ENCODE measurements around the gene HOXC10. TPM values are rescaled to one million over a fixed set of nuclear protein-coding genes. Genes with fewer than 3 reads are reported as not detected.

The HOXC10 gene
- total and polyA plus RNA-seq, 9 donors: 0.15 to 15.4 (median 2.0) TPM; not detected in 2

DNA sequence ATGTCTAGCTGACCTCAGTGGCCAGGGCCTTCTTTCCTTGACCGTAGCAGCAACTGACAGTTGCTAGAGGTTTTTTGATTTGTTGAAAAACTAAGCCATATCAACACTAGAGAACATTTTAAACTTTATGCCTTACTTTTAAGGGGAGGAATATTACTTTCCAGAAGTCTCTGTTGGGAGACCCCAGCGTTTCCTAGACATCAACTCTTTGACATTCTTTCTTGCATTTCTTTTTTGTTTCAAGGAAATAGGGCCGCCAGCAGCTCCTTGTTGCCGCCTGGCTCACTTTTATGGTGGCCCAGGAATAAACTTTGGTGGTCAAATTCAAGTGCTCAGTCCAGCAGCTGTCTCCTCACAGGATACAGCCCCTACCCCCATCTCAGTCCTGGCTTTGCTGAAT is 14.5 kb upstream of the HOXC10 start:
- Histone ChIP-seq H3K9me3 (no peaks in the 10 kb centered on the region), H3K27me3 (peaks cover 4% of the 10 kb centered on the region), H3K36me3 (no peaks in the 10 kb centered on the region), H3K4me3 (no peak overlapping the region), H3K27ac (no peak overlapping the region), H3K4me1 (ENCODE audit: insufficient read depth) (peaks cover 2% of the 10 kb centered on the region)
- DNase-seq: no peak
- no peak for TF ChIP-seq CTCF (IDR thresholded peaks at IDR 0.05)
- no peak for TF ChIP-seq EP300 (IDR thresholded peaks at IDR 0.05)
- TF ChIP-seq POLR2A (IDR thresholded peaks at IDR 0.05): no peak
- intact Hi-C loops (cut with DNase I): no loop called here
- 35 to 55% (median 46%) methylated on average over 4 of the region's 4 CpGs for WGBS, 3 donors

- TF ChIP-seq POLR2A (IDR thresholded peaks at IDR 0.05) (no peak), CTCF (IDR thresholded peaks at IDR 0.05) (no peak), EP300 (IDR thresholded peaks at IDR 0.05) (no peak)
- Histone ChIP-seq H3K27ac (no peak overlapping the region), H3K9me3 (no peaks in the 10 kb centered on the region), H3K4me1 (ENCODE audit: insufficient read depth) (peaks cover 2% of the 10 kb centered on the region), H3K4me3 (no peak overlapping the region), H3K27me3 (peaks cover 4% of the 10 kb centered on the region), H3K36me3 (no peaks in the 10 kb centered on the region)
- intact Hi-C loops (cut with DNase I): no loop called here
- WGBS, 3 donors: 67 to 90% (median 71%) methylated on average over 3 of the region's 3 CpGs
- no peak for DNase-seq
Measured at GRCh38 chr12:53971129-53971528, 13.8 kb upstream of the HOXC10 start.

DNA sequence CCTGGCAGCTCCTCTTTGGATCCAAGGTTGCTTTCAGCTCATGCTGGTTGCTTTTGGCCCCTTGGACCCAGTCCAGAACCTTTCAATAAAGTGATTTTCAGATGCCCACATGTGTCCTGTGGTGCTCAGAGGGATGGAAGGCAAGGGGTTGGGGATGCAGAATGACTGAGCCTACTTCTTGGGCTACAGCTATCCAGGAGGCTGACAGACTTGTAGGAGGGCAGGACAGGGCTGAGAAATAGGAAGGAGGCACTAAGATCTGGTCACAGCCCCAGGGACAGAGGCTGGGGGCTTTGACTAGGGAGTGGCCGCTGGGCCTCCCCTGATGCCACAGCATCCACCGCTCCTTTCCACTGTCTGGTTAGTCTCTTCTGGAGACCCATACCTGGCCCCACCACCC is 13.3 kb upstream of the HOXC10 start:
- no peak for DNase-seq
- Histone ChIP-seq H3K4me1 (ENCODE audit: insufficient read depth) (peaks cover 2% of the 10 kb centered on the region), H3K27ac (no peak overlapping the region), H3K36me3 (no peaks in the 10 kb centered on the region), H3K9me3 (no peaks in the 10 kb centered on the region), H3K27me3 (peaks cover 4% of the 10 kb centered on the region), H3K4me3 (no peak overlapping the region)
- no peak for TF ChIP-seq POLR2A (IDR thresholded peaks at IDR 0.05)
- TF ChIP-seq CTCF (IDR thresholded peaks at IDR 0.05): no peak
- TF ChIP-seq EP300 (IDR thresholded peaks at IDR 0.05): no peak
- intact Hi-C loops (cut with DNase I): no loop called here
- 39 to 57% (median 48%) methylated on average over 2 of the region's 2 CpGs for WGBS, 3 donors

DNA sequence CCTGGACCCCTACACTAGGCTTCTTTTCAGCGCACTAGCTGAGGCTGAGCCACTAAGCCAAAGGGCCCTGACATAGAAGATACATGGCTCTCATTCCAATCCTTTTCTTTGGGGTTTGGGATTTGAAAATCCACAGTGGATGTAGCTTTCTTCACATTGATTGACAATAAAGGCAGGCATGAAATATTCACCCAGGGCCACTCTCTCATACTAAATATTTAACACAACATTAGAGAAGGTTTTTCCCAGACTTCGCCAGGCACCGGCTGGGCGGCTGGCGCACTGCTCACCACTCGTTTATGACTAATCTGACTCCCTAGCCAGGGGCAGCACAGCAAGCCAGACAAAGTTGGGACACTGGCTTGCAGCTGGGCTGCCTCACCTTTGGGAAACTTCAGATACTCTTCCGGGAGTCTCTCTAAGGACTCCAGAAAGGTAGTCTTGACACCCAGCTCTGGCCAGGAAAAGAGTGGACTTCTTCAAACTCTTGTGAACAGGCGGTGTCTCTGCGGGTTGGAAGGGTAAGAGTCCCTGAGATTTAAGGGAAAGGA is 12.7 kb upstream of the HOXC10 start:
- H3K4me3 ChIP-seq: no peak overlapping the region
- TF ChIP-seq EP300 (IDR thresholded peaks at IDR 0.05): no peak
- no peak for TF ChIP-seq CTCF (IDR thresholded peaks at IDR 0.05)
- TF ChIP-seq POLR2A (IDR thresholded peaks at IDR 0.05): no peak
- intact Hi-C loops (cut with DNase I): no loop called here
- peaks cover 2% of the 10 kb centered on the region for H3K4me1 ChIP-seq (ENCODE audit: insufficient read depth)
- DNase-seq: no peak
- H3K27me3 ChIP-seq: no peaks in the 10 kb centered on the region
- no peak overlapping the region for H3K27ac ChIP-seq
- WGBS, 3 donors: 26 to 54% (median 27%) methylated on average over 9 of the region's 9 CpGs
- H3K36me3 ChIP-seq: no peaks in the 10 kb centered on the region
- no peaks in the 10 kb centered on the region for H3K9me3 ChIP-seq

Measured in ovary (tissue), 9 donors.